Body of pancreas (tissue), 4 donors: ENCODE data around the gene CTSD. TPM values are rescaled to one million over a fixed set of nuclear protein-coding genes. Genes with fewer than 3 reads are reported as not detected.

Source experiments
- ATAC-seq: fragments of 150-250 bp; one replicate; pipeline ENCODE4 v1.9.1; 2016
- DNase-seq, 4 donors: peaks; one replicate each; pipeline ENCODE4 v3.0.0-alpha.2; 2019
- H3K27ac ChIP-seq, 4 donors: fragments of 200-600 bp; sonication (generic); 1 replicate in 3 of 4; 2 replicates in 1 of 4; pipeline versions ENCODE4 v1.5.1 to v1.6.1; 2016 to 2019; ENCODE audit warnings: mild to moderate bottlenecking in 1 of 4, mixed read lengths in 1 of 4, moderate library complexity in 1 of 4
- H3K27me3 ChIP-seq, 2 donors: fragments of 200-600 bp; sonication (generic); one replicate each; pipeline ENCODE4 v1.6.0; 2016; ENCODE audit warnings: mild to moderate bottlenecking in 1 of 2
- H3K36me3 ChIP-seq, 2 donors: fragments of 200-600 bp; sonication (generic); replicated peaks in 1 of 2; 2 replicates each; pipeline ENCODE4 v1.5.1; 2016; ENCODE audit warnings: low read depth in 2 of 2; ENCODE audit not compliant: insufficient read depth in 1 of 2
- H3K4me1 ChIP-seq: fragments of 200-600 bp; sonication (generic); one replicate; pipeline ENCODE4 v1.6.0; 2016
- H3K4me3 ChIP-seq, 2 donors: fragments of 200-600 bp; sonication (generic); 1 replicate in 1 of 2; 2 replicates in 1 of 2; pipeline ENCODE4 v1.5.1; 2016 to 2019
- H3K9me3 ChIP-seq, 3 donors: fragments of 200-600 bp; sonication (generic); 1 replicate in 2 of 3; 2 replicates in 1 of 3; pipeline ENCODE4 v1.5.1; 2016
- POLR2A ChIP-seq, 3 donors: fragments of 450-650 bp; IDR thresholded peaks; one replicate each; pipeline ENCODE4 v1.6.1; 2016; ENCODE audit warnings: antibody characterized with exemption in 3 of 3, mild to moderate bottlenecking in 2 of 3
- WGBS, 2 donors: methylation state at CpG; one replicate each; pipeline ENCODE4 v1.1.5; 2017; 5-methylcytosine and 5-hydroxymethylcytosine counted together
- intact Hi-C: fragments of 100-400 bp; cut with DNase I; formaldehyde crosslinking; loops from one replicate; pipeline ENCODE4 v1.15.1; 2023
- total RNA-seq, 2 donors: library from RNA; depleted of rRNA; stranded (reverse); fragments of >200 nt; gene quantifications; one replicate each; pipeline ENCODE4 v1.1.0, GENCODE V29; 2016
- TF ChIP-seq, protein P1 (sequence below), 7 experiments: fragments of 450-650 bp in 4 of 7; fragments of 200-600 bp in 3 of 7; sonication (generic) in 3 of 7; IDR thresholded peaks; one replicate each; pipeline ENCODE4 v1.5.1; 2016 to 2019; ENCODE audit warnings: antibody characterized with exemption in 7 of 7

Gene CTSD
- total RNA-seq, 2 donors from 2014 or later = 214 to 255 TPM

DNA sequence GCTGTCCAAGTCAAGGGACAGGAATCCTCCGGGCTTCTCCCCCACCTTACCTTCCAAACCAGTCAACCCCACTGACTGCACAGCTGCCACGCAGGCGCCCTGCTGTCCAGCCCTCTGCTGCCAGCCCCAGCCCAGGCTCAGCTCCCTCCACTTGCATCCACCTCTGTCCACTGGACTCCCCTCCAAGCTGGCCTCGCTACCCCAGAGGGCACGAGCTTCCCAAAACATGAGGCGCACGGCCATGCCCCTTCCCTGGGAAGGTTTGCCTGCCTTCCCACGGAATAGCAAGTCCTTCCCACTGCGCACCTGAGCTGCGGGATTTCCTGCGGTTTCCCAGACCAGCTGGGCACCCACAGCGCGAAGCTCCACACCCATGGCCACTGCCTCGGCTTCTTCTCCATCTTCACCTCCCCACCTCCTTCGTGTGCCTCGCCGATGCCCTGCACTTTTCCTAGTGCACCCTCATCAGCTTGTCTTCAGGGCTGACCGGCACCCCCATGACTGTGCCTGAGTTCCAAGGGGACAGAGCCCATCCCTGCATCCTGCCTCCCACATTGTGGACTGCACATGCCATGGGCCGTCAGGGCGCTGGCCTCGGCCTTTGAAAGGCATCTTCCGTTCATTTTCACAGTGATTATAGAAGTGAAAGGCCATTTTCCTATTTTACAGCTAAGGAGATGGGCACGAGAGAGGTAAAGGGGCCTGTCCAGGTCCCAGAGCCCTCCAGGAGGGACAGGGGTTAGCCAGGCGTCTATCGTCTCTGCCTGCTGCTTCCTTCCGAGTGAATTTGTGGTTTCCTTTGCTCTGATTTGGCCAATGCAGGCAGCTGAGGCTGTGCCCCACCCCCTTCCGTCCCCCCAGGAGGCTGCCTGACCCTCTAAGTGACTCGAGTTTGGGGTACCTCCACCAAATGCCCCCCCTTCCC, 29.7 kb downstream of the CTSD start:
- Histone ChIP-seq H3K27ac (no peak overlapping the region), H3K4me3 (no peak overlapping the region), H3K36me3 (no peaks in the 10 kb centered on the region), H3K27me3 (no peaks in the 10 kb centered on the region), H3K9me3 (peaks cover 0 to 9% (median 0%) of the 10 kb centered on the region in 3 donors), H3K4me1 (no peaks in the 10 kb centered on the region)
- ATAC-seq = no peak
- no peak for DNase-seq
- 57 to 71% methylated on average over 27 of the region's 28 CpGs for WGBS, 2 donors
- intact Hi-C loops = no loop called here
- no peak for TF ChIP-seq POLR2A (IDR thresholded peaks at IDR 0.05)
- TF ChIP-seq, protein P1, sequence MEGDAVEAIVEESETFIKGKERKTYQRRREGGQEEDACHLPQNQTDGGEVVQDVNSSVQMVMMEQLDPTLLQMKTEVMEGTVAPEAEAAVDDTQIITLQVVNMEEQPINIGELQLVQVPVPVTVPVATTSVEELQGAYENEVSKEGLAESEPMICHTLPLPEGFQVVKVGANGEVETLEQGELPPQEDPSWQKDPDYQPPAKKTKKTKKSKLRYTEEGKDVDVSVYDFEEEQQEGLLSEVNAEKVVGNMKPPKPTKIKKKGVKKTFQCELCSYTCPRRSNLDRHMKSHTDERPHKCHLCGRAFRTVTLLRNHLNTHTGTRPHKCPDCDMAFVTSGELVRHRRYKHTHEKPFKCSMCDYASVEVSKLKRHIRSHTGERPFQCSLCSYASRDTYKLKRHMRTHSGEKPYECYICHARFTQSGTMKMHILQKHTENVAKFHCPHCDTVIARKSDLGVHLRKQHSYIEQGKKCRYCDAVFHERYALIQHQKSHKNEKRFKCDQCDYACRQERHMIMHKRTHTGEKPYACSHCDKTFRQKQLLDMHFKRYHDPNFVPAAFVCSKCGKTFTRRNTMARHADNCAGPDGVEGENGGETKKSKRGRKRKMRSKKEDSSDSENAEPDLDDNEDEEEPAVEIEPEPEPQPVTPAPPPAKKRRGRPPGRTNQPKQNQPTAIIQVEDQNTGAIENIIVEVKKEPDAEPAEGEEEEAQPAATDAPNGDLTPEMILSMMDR (IDR thresholded peaks at IDR 0.05) = no peak

DNA sequence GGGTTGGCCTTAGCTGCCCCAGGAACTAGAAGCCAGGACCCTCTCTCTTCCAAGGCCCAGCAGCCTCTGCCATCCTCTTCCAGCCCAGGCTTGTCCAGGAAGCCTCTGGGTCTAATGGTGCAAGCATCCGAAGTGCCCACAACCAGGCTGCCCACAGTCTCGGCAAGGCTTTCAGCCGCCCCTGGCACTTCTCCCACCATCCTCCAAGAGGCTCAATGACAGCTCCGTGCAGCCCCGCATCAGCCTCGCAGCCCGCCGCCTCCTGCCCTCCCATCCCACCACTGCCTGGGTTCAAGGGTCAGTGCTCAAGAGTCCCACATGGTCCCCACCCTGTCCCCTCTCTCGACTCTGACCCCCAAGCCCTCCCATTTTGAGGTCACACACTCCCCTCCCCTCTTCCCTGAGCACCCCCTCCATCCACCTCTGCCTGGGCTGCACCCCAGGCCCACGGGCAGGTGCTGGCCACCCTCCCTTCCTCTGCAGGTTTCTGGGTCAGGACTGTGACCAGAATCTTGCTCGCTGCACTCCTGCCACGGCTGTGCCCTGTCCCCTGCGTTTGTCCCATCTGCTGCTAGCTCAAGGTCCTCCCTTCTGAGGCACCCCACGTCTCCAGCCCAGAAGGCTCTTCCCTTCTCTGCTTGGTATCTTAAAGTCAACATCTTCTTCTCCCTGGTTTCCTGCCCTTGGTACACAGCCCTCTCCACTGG, 30.6 kb downstream of the CTSD start:
- 51 to 59% methylated on average over 13 to 14 of the region's 14 CpGs for WGBS, 2 donors
- intact Hi-C loops = no loop called here
- no peaks in the 10 kb centered on the region for H3K36me3 ChIP-seq
- TF ChIP-seq POLR2A (IDR thresholded peaks at IDR 0.05) = no peak
- TF ChIP-seq, protein P1 (IDR thresholded peaks at IDR 0.05) = no peak
- H3K27ac ChIP-seq = no peak overlapping the region
- no peaks in the 10 kb centered on the region for H3K27me3 ChIP-seq
- DNase-seq = no peak
- H3K4me1 ChIP-seq = no peaks in the 10 kb centered on the region
- no peak overlapping the region for H3K4me3 ChIP-seq
- no peak for ATAC-seq
- H3K9me3 ChIP-seq = peaks cover 0 to 9% (median 0%) of the 10 kb centered on the region in 3 donors

DNA sequence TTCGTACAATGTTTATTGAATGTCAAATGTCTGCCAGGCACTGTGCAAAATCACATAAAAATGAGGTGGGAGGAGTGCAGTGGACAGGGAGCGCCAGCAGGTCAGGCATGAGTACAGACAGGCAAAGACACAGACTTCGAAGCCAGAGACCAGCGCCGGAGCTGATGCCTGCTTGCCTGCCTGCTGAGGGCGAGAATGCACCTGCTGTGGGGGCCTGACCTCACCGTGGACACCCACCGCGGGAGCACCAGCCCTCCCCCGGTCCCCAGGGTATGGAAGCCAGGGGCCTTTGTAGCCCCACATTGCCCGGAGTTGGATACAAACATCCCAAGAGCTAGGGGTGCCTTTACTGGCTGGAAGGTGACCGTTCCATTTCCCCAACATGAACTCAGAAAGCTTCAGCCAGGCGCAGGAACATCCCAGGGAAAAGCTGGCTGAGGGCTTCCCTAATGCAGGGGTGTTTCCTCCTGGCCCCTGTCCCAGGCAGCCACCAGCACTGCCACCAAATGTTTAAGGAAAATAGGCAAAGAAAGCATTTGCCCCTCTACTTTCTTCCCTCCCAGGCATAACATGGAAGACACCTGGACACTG, 31.2 kb downstream of the CTSD start:
- Histone ChIP-seq H3K4me3 (no peak overlapping the region), H3K36me3 (no peaks in the 10 kb centered on the region), H3K27me3 (no peaks in the 10 kb centered on the region), H3K9me3 (peaks cover 0 to 9% (median 0%) of the 10 kb centered on the region in 3 donors), H3K4me1 (no peaks in the 10 kb centered on the region), H3K27ac (no peak overlapping the region)
- TF ChIP-seq POLR2A (IDR thresholded peaks at IDR 0.05) = no peak
- TF ChIP-seq, protein P1 (IDR thresholded peaks at IDR 0.05) = no peak
- DNase-seq = no peak
- WGBS, 2 donors = 22 to 35% methylated on average over 5 to 13 of the region's 13 CpGs
- no peak for ATAC-seq
- intact Hi-C loops = no loop called here

- intact Hi-C loops = no loop called here
Observed at GRCh38 chr11:1731451-1732059, 32.2 kb downstream of the CTSD start.

More at GRCh38 chr11:1731451-1732059, 32.2 kb downstream of the CTSD start:
- peaks cover 0 to 6% (median 0%) of the 10 kb centered on the region in 3 donors for H3K9me3 ChIP-seq
- TF ChIP-seq, protein P1 (IDR thresholded peaks at IDR 0.05) = no peak
- ATAC-seq = no peak
- H3K4me1 ChIP-seq = no peaks in the 10 kb centered on the region
- H3K27me3 ChIP-seq = no peaks in the 10 kb centered on the region
- 46 to 52% methylated on average over 5 of the region's 5 CpGs for WGBS, 2 donors
- DNase-seq = no peak
- H3K27ac ChIP-seq = no peak overlapping the region
- no peak overlapping the region for H3K4me3 ChIP-seq
- H3K36me3 ChIP-seq = no peaks in the 10 kb centered on the region
